GM12878 (cell line): Measurements from ENCODE around the gene PHOX2A. TPM values are rescaled to one million over a fixed set of nuclear protein-coding genes. Genes with fewer than 3 reads are reported as not detected.

Experiments used
- ATAC-seq: fragments of 200-7000 bp; cut with Tn5 transposase; 3 replicates; pipeline ENCODE4 v1.9.1; 2020; ENCODE audit warnings: mild to moderate bottlenecking, moderate library complexity
- BruUV-seq: library from RNA; stranded (reverse); fragments of 400-500 nt; replicated peaks from 2 replicates; lab custom pipeline; 2021; lab: Mats Ljungman, UMichigan
- CTCF ChIA-PET: fragments of 300-600 bp; sonication (Branson Sonifier 250); formaldehyde crosslinking; extraction: SDS; loops from one replicate; lab custom pipeline; 2021; ENCODE audit warnings: inconsistent platforms; lab: Yijun Ruan, JAX
- POLR2A ChIA-PET: fragments of 350-600 bp; formaldehyde crosslinking; extraction: SDS; loops from one replicate; lab custom pipeline; 2021; ENCODE audit warnings: inconsistent platforms; lab: Charles Lee
- RAD21 ChIA-PET: fragments of 300-600 bp; sonication (Branson Sonifier 250); formaldehyde crosslinking; loops from one replicate; lab custom pipeline; 2023; ENCODE audit warnings: antibody characterized with exemption; ENCODE audit not compliant: unreplicated experiment; lab: Charles Lee
- SMC1A ChIA-PET: fragments of 300-600 bp; sonication (Branson Sonifier 250); formaldehyde crosslinking; loops from one replicate; lab custom pipeline; 2023; ENCODE audit not compliant: unreplicated experiment, uncharacterized antibody; lab: Charles Lee
- DNase-seq: peaks from one replicate; pipeline ENCODE4 v3.0.0-alpha.2; 2011; ENCODE audit warnings: low read depth, low spot score
- FAIRE-seq: peaks from 3 replicates; lab custom pipeline; 2011; peaks lifted over from hg19 to GRCh38; lab: Jason Lieb, UNC
- H2AFZ ChIP-seq: 2 replicates; pipeline ENCODE4 v1.6.0; 2011; ENCODE audit warnings: low read depth, low read length, control low read depth; ENCODE audit not compliant: control insufficient read depth
- H3K27ac ChIP-seq: 2 replicates; pipeline ENCODE4 v1.5.1; 2011; ENCODE audit warnings: control low read depth; ENCODE audit not compliant: control insufficient read depth, insufficient read depth
- H3K27me3 ChIP-seq, 2 experiments: replicated peaks in 1 of 2; 2 replicates each; pipeline versions ENCODE4 v1.6.0 to v1.6.1; 2011; ENCODE audit warnings: low read length in 1 of 2; ENCODE audit not compliant: control insufficient read depth in 2 of 2, insufficient read depth in 2 of 2
- H3K36me3 ChIP-seq, 2 experiments: 2 replicates each; pipeline ENCODE4 v1.5.1; 2011; ENCODE audit warnings: low read length in 1 of 2; ENCODE audit not compliant: control insufficient read depth in 2 of 2, insufficient read depth in 2 of 2
- H3K4me1 ChIP-seq: 2 replicates; pipeline ENCODE4 v1.6.1; 2011; ENCODE audit warnings: mild to moderate bottlenecking, low read length, moderate library complexity, mixed read lengths; ENCODE audit not compliant: control insufficient read depth, insufficient read depth
- H3K4me2 ChIP-seq: 2 replicates; pipeline ENCODE4 v1.6.0; 2011; ENCODE audit warnings: control low read depth; ENCODE audit not compliant: control insufficient read depth, insufficient read depth
- H3K4me3 ChIP-seq: fragments of 200-600 bp; sonication (generic); 2 replicates; pipeline ENCODE4 v1.5.1; 2016
- H3K79me2 ChIP-seq: 2 replicates; pipeline ENCODE4 v1.6.0; 2011; ENCODE audit warnings: low read length; ENCODE audit not compliant: control insufficient read depth, insufficient read depth
- H3K9ac ChIP-seq: 2 replicates; pipeline ENCODE4 v1.8.0; 2011; ENCODE audit warnings: low read length, control low read depth, mixed read lengths; ENCODE audit not compliant: control insufficient read depth, insufficient read depth
- H3K9me3 ChIP-seq: replicated peaks from 3 replicates; pipeline ENCODE4 v1.5.1; 2011; ENCODE audit warnings: mild to moderate bottlenecking, low read length; ENCODE audit not compliant: control insufficient read depth, insufficient read depth
- H4K20me1 ChIP-seq: 2 replicates; pipeline ENCODE4 v1.6.0; 2011; ENCODE audit not compliant: control insufficient read depth, insufficient read depth
- EED ChIP-seq: sonication (generic); IDR thresholded peaks from 2 replicates; pipeline ENCODE4 v1.6.1; 2016; ENCODE audit warnings: antibody characterized with exemption, low read depth
- GABPA ChIP-seq: IDR thresholded peaks from 2 replicates; pipeline ENCODE4 v1.6.1; 2014; ENCODE audit warnings: antibody characterized with exemption, low read depth, mild to moderate bottlenecking, inconsistent platforms
- MYB ChIP-seq: fragments of 150-350 bp; IDR thresholded peaks from 2 replicates; pipeline ENCODE4 v1.6.1; 2014; ENCODE audit warnings: mild to moderate bottlenecking, low read depth, low read length, borderline replicate concordance
- NBN ChIP-seq: fragments of 450-650 bp; IDR thresholded peaks from 2 replicates; pipeline ENCODE4 v1.6.1; 2016
- NFXL1 ChIP-seq: fragments of 450-650 bp; IDR thresholded peaks from 2 replicates; pipeline ENCODE4 v1.6.1; 2017; ENCODE audit warnings: antibody characterized with exemption, mild to moderate bottlenecking, borderline replicate concordance
- NFYA ChIP-seq: IDR thresholded peaks from 2 replicates; pipeline ENCODE4 v1.6.1; 2011; ENCODE audit warnings: low read depth, mild to moderate bottlenecking, low read length, improper control_type of control experiment, borderline replicate concordance
- NR2C2 ChIP-seq: IDR thresholded peaks from 2 replicates; pipeline ENCODE4 v1.6.1; 2011; ENCODE audit warnings: borderline replicate concordance, low read depth; ENCODE audit not compliant: control insufficient read depth, insufficient read length
- POLR2AphosphoS2 ChIP-seq: IDR thresholded peaks from 2 replicates; pipeline ENCODE4 v1.6.1; 2011; ENCODE audit warnings: low read depth, mild to moderate bottlenecking, low read length, improper control_type of control experiment, moderate library complexity
- RAD21 ChIP-seq: IDR thresholded peaks from 2 replicates; pipeline ENCODE4 v1.6.1; 2011; ENCODE audit warnings: mild to moderate bottlenecking, low read depth, low read length, moderate library complexity; ENCODE audit not compliant: insufficient read depth
- SIX5 ChIP-seq: IDR thresholded peaks from 2 replicates; pipeline ENCODE4 v1.6.1; 2011; ENCODE audit warnings: mild to moderate bottlenecking, low read depth, low read length, moderate library complexity; ENCODE audit not compliant: severe bottlenecking
- SMAD1 ChIP-seq: fragments of 450-650 bp; IDR thresholded peaks from 2 replicates; pipeline ENCODE4 v1.6.1; 2018; ENCODE audit warnings: mild to moderate bottlenecking, low read depth; ENCODE audit not compliant: partially characterized antibody
- SREBF2 ChIP-seq: IDR thresholded peaks from 2 replicates; pipeline ENCODE4 v1.6.1; 2012; ENCODE audit warnings: mild to moderate bottlenecking, low read length
- TAF1 ChIP-seq: IDR thresholded peaks from 2 replicates; pipeline ENCODE4 v1.6.1; 2011; ENCODE audit warnings: mild to moderate bottlenecking, low read depth, low read length, borderline replicate concordance
- ZBED1 ChIP-seq: IDR thresholded peaks from 2 replicates; pipeline ENCODE4 v1.6.1; 2016; ENCODE audit warnings: borderline replicate concordance
- ZNF24 ChIP-seq: fragments of 450-650 bp; IDR thresholded peaks from 2 replicates; pipeline ENCODE4 v1.6.1; 2017; ENCODE audit warnings: antibody characterized with exemption, mild to moderate bottlenecking
- WGBS: methylation state at CpG from one replicate; pipeline ENCODE4 v1.1.6; 2016; ENCODE audit warnings: low lambda C conversion rate; ENCODE audit not compliant: insufficient replicate concordance, insufficient coverage; ENCODE audit errors: missing lambda C conversion rate; 5-methylcytosine and 5-hydroxymethylcytosine counted together
- in situ Hi-C: fragments of 300-500 bp; cut with MboI; formaldehyde crosslinking; loops from 9 replicates; pipeline ENCODE4 v1.14.3; 2018; ENCODE audit warnings: mixed read lengths
- intact Hi-C: fragments of 100-400 bp; cut with micrococcal nuclease; formaldehyde crosslinking; loops from one replicate; pipeline ENCODE4 v1.14.2; 2022; ENCODE audit not compliant: unreplicated experiment
- polyA plus RNA-seq, 11 experiments: library from polyadenylated mRNA; depleted of rRNA in 4 of 11; unstranded in 6 of 11; stranded (reverse) in 5 of 11; fragments of >200 nt; fragmentation: Nextera tagmentation in 4 of 11; fragmentation: Illumina TruSeq in 1 of 11; extraction: Ambion mirVana in 4 of 11; extraction: Trizol in 1 of 11; gene quantifications; 1 replicate in 1 of 11; 2 replicates in 10 of 11; pipeline versions ENCODE4 v1.2.1 to v1.2.3, GENCODE V29; 2011 to 2016; ENCODE audit warnings: inconsistent platforms in 2 of 11, missing spikeins in 2 of 11, low read depth in 1 of 11
- total RNA-seq, 4 experiments: library from RNA; depleted of rRNA in 3 of 4; stranded (reverse); fragments of >200 nt in 3 of 4; fragmentation: Illumina TruSeq in 1 of 4; extraction: Trizol in 1 of 4; gene quantifications; 2 replicates each; pipeline versions ENCODE4 v1.2.1 to v1.2.3, GENCODE V29; 2013 to 2021
- TF ChIP-seq, protein P1 (sequence below): IDR thresholded peaks from 2 replicates; pipeline ENCODE4 v1.6.1; 2012; ENCODE audit warnings: low read depth, low read length, improper control_type of control experiment
- TF ChIP-seq, protein P2 (sequence below): fragments of 450-650 bp; IDR thresholded peaks from 2 replicates; pipeline ENCODE4 v1.6.1; 2017; ENCODE audit warnings: low read depth, mild to moderate bottlenecking, moderate library complexity
- TF ChIP-seq, protein P3 (sequence below): fragments of 450-650 bp; IDR thresholded peaks from 2 replicates; pipeline ENCODE4 v1.6.1; 2017; ENCODE audit warnings: mild to moderate bottlenecking, low read depth, inconsistent platforms; ENCODE audit not compliant: poor library complexity, severe bottlenecking

PHOX2A gene
- total and polyA plus RNA-seq, 10 of the 15 experiments (the other 5 are each of a cell fraction or from before 2014, with no cell fraction given) = not detected

DNA sequence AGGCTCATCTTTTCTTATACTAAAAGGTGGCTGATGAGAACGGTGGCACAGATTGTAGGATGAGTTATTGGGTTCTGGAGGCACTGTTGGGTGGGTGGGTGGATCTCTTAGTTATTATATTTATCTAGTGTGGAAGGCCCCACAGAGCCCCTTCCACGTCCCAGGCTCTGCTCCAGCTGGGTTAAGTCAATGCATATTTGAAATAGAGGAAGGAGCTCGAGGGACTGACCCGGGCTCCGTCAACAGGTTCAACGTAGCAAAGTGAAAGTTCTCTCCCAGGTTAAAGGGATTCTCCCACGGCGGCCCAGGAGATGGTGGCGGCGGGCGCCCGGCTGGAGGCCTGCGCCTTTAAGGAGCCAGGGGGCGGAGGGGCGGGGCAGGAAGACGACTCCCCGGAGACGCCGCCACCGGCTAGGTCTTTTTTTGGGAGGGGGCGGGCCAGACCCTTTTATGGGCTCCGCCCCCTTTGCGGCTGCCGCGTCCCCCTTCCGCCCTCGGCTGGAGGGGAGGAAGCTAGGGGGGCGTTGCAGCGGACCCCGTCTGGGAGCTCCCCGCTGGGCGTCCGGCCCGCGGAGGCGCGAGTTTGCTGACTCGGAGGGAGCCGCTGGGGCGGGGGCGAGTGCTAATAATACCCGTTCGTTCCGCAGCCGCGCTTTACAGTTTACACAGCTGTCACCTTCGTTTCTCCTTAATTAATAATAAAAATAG lies 20.9 kb downstream of the PHOX2A start:
- H3K4me3 ChIP-seq = peak overlapping the region; percentile 99
- peaks cover 26% of the 10 kb centered on the region for H3K79me2 ChIP-seq
- ChIA-PET SMC1A (interaction anchor here (0.9 to 2.3 kb wide), 3 partner anchors 14 to 32 kb away, joined by 3 to 8 read pairs (median 3); no protein-coding TSS in a partner anchor), CTCF (interaction anchor here (0.7 to 1.4 kb wide), 10 partner anchors 13 to 384 kb away, joined by 3 to 5 read pairs (median 3); partner anchors contain the start of gene CLPB), RAD21 (interaction anchor here (0.6 to 2.4 kb wide), 13 partner anchors 13 to 499 kb away, joined by 3 to 11 read pairs (median 3); partner anchors contain the start of gene XNDC1N), POLR2A (interaction anchor here (0.5 to 1.6 kb wide), 11 partner anchors 13 to 309 kb away, joined by 3 to 7 read pairs (median 3); partner anchors contain the start of gene ANAPC15)
- H3K9me3 ChIP-seq = no peaks in the 10 kb centered on the region
- H4K20me1 ChIP-seq = no peaks in the 10 kb centered on the region
- H3K27me3 ChIP-seq = no peaks in the 10 kb centered on the region
- H3K4me1 ChIP-seq = peaks cover 23% of the 10 kb centered on the region
- in situ Hi-C loops (no loop called here), intact Hi-C loops (loop anchor here (1.0 to 5.0 kb wide), 2 partner anchors 111 to 209 kb away; partner anchors contain the start of genes ANAPC15 and CLPB)
- peak overlapping the region; percentile 75 for H3K27ac ChIP-seq
- peak; percentile 76 for DNase-seq
- BruUV-seq = no TSS peak
- H3K9ac ChIP-seq = peak overlapping the region; percentile 89
- FAIRE-seq = peak; percentile 69
- H2AFZ ChIP-seq = peak overlapping the region; percentile 52
- H3K36me3 ChIP-seq = peaks cover 1 to 7% of the 10 kb centered on the region in 2 experiments; a peak in 3 of 4 replicates
- ATAC-seq = peak; percentile 85
- H3K4me2 ChIP-seq = peak overlapping the region; percentile 77
- 0% methylated on average over 38 of the region's 47 CpGs for WGBS
- TF ChIP-seq, protein P1, sequence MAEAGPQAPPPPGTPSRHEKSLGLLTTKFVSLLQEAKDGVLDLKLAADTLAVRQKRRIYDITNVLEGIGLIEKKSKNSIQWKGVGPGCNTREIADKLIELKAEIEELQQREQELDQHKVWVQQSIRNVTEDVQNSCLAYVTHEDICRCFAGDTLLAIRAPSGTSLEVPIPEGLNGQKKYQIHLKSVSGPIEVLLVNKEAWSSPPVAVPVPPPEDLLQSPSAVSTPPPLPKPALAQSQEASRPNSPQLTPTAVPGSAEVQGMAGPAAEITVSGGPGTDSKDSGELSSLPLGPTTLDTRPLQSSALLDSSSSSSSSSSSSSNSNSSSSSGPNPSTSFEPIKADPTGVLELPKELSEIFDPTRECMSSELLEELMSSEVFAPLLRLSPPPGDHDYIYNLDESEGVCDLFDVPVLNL = no peak
- 0 out of 2 replicates have a peak, but pooled peaks have one; percentile 10 for TF ChIP-seq SREBF2
- no peak for TF ChIP-seq MYB
- TF ChIP-seq EED = no peak; the same call in 1 of the 2 replicates
- TF ChIP-seq, protein P2, sequence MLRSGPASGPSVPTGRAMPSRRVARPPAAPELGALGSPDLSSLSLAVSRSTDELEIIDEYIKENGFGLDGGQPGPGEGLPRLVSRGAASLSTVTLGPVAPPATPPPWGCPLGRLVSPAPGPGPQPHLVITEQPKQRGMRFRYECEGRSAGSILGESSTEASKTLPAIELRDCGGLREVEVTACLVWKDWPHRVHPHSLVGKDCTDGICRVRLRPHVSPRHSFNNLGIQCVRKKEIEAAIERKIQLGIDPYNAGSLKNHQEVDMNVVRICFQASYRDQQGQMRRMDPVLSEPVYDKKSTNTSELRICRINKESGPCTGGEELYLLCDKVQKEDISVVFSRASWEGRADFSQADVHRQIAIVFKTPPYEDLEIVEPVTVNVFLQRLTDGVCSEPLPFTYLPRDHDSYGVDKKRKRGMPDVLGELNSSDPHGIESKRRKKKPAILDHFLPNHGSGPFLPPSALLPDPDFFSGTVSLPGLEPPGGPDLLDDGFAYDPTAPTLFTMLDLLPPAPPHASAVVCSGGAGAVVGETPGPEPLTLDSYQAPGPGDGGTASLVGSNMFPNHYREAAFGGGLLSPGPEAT = peak; percentile 97
- no peak for TF ChIP-seq ZBED1
- TF ChIP-seq ZNF24 = no peak
- TF ChIP-seq NFXL1 = no peak
- peak; percentile 22; the same call in 1 of the 2 replicates for TF ChIP-seq TAF1
- no peak for TF ChIP-seq NFYA
- TF ChIP-seq RAD21 = no peak
- TF ChIP-seq GABPA = no peak
- TF ChIP-seq, protein P3, sequence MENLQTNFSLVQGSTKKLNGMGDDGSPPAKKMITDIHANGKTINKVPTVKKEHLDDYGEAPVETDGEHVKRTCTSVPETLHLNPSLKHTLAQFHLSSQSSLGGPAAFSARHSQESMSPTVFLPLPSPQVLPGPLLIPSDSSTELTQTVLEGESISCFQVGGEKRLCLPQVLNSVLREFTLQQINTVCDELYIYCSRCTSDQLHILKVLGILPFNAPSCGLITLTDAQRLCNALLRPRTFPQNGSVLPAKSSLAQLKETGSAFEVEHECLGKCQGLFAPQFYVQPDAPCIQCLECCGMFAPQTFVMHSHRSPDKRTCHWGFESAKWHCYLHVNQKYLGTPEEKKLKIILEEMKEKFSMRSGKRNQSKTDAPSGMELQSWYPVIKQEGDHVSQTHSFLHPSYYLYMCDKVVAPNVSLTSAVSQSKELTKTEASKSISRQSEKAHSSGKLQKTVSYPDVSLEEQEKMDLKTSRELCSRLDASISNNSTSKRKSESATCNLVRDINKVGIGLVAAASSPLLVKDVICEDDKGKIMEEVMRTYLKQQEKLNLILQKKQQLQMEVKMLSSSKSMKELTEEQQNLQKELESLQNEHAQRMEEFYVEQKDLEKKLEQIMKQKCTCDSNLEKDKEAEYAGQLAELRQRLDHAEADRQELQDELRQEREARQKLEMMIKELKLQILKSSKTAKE = peak; percentile 18
- 0 out of 2 replicates have a peak, but pooled peaks have one; percentile 46 for TF ChIP-seq NBN
- no peak for TF ChIP-seq NR2C2
- peak; percentile 2 for TF ChIP-seq SIX5
- TF ChIP-seq SMAD1 = peak; percentile 20
- TF ChIP-seq POLR2AphosphoS2 = 0 out of 2 replicates have a peak, but pooled peaks have one; percentile 28
